Smooth muscle cell of the brain vasculature (primary cell): ENCODE data around the gene C19orf25.
"Not testable (repeated sequence)": the region's sequence is repeated elsewhere in the genome, so short reads cannot be mapped to it uniquely, and the experiment has no call there.

Experiments
- DNase-seq: peaks from one replicate; pipeline ENCODE4 v3.0.0-alpha.2; 2012; ENCODE audit warnings: low read depth, low spot score

The C19orf25 gene

GRCh38 chr19:1481893-1482360 is 2.9 kb upstream of the C19orf25 start:
- no peak for DNase-seq

DNA sequence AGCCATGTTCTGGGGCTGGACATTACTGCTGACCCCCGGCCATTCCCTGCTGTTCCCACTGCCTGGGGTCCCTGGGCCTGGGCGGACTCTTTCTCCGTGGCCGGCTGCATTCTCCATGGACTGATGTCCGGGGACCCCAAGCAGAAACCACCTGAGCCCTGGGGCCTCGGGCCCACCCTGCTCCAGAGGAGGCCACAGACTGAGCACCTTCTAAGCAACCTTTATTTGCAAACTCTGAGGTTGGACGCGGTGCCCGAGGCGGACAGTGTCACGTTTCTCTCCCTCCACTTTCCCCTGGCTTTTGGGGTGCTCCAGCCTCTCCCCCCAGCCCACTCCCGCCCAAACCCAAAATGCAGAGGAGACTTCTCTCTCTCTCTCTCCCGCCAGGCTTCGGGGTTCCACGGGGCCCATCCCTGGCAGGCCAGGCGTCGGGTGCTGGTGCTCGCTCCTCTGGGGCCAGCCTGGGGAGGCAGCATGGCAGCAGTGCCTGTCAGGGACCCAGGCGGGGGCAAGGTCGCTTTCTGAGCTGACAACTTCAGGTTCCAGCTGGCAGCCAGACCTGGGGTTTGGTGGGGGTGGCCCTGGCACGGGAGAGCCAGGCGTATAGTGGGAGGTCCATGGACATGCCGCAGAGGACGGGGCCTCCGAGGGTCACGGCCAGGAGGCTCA is 2.3 kb upstream of the C19orf25 start:
- no peak for DNase-seq

- DNase-seq, result not testable (repeated sequence)
Measured at GRCh38 chr19:1477056-1477455, 2.0 kb downstream of the C19orf25 start.

DNA sequence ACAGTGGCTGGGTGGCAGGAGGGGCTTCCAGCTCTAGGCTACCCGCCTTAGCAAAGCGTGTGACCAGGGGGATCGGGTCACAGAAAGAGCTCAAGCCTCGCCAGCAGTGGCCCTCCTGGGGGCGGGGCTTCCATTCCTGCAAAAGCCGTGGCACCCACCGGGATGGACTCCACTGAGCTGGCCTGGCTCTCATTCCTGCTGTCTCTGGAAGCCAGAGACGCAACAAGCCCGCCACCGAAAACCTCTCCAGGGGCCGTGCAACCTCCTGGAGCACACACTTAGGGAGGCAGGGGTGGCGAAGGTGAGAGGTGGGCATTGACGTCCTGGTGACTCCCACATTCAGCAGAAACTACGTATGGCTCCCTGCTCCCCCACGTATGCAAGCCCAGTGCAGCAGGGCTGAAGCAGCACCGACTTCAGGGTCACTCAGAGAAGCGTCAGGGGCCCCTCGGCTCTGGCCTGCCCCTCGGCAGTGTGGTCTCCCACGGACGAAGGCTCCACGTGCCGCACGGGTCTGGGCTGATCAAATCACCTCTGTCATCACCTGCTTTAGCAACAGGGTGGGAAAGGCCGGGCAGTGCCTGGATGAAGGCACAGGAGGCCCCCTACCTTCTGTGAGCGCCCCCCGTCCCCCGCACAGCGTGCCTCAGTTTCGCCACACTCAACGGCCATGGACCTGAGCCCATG is 3.1 kb downstream of the C19orf25 start:
- DNase-seq, result no peak

DNA sequence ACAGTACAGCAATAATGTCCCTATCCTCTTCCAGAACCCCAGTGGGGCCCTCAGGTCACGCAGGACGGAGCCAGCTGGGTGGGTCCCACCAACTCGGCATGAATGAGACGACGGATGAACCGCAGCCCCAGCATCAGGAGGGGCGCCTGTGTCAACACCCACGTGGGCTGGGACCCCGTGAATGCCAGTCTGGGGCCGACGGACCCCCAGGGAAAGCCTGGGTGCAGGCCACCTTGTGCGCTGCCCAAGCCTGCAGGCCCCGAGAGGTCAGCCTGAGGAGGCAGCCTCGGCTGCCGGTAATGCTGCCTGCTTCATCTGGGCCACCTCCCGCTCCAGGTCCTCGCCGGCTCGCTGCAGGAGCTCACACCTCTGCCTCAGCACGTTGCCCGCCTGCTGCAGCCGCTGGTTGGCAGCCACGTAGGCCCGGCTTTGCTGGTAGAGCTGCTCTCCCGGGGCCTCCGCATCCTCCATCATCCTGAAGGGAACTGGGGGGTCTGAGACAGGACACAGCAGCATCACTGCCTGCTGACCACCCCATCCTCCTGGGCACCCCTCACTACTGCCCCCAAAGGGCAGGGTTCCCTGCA is 4.2 kb downstream of the C19orf25 start:
- no peak for DNase-seq

DNA sequence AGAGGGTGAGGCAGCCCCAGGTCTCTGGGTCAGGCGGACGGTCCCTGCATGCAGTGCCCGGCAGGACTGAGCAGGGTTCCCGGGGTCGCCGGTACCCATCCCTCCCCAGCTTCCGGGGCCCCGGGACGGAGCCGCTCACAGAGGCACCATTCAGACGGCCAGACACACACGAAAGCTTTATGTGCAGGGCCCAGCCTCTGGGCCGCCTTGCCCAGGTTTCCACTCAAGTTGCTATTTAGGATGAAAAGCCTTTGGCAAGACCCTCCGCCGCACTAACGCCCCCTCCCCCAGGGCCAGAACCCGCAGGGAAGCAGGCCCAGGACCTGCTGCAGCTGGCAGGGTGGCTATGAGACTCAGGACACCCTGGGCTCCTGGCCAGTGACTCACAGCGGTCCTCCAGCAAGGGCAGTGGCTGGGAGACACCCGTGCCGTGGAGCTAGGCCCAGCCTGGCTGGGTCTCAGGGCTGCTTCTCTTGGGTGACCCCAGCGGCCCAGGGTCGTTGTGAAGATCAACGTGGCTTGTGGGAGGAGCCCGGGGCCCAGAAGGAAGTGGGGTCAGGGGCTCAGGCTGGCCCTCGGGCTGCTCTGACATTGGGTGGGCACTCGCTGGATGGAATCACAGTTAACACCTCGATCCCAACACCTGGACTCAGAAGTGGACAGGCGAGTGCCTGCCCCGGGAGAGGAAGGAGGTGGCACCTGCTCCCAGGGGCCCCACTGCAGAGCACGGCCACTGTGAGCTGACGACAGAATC is 4.8 kb downstream of the C19orf25 start:
- DNase-seq, result no peak

GRCh38 chr19:1473085-1473851 is 5.7 kb downstream of the C19orf25 start:
- DNase-seq, result no peak

DNA sequence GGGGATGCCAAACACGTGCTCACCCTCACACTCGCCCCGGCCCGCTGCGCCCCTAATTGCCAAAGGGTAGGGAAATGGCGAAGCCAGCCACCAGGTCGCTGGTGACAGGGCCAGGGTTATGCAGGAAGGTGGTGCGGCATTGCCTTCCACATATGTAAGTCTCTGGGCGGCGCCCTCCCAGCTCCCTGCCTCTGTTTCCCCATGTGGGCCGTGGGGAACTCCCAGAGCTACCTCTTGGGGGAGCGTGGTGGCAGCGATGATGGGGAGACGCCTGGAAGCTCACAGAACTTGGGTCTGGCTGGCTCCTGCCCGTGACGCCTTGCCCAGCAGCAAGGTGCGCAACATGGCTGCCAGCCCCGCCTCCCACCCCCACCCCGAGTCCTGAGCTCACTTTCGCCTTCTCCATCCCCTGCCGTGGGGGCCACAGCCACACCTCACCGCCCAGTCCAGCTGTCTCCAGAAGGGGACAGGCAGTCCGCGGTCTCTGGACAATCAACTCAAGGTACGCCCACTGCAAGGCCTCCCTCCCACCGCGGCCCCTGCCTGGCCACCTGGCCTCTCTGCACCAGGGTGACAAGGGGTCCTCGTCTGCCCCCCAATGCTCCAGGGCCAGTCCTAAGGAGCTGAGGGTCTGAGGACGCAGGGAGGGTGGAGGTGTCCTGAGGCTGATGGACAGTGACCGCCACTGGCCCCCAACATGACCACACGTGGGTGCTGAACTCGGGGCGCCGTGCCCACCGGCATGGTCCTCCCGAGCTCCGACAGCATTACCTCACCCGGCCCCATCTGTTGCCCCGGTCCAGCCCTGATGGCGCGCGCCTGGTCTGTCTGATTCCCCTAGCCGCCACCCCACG is 6.6 kb downstream of the C19orf25 start:
- no peak for DNase-seq

DNA sequence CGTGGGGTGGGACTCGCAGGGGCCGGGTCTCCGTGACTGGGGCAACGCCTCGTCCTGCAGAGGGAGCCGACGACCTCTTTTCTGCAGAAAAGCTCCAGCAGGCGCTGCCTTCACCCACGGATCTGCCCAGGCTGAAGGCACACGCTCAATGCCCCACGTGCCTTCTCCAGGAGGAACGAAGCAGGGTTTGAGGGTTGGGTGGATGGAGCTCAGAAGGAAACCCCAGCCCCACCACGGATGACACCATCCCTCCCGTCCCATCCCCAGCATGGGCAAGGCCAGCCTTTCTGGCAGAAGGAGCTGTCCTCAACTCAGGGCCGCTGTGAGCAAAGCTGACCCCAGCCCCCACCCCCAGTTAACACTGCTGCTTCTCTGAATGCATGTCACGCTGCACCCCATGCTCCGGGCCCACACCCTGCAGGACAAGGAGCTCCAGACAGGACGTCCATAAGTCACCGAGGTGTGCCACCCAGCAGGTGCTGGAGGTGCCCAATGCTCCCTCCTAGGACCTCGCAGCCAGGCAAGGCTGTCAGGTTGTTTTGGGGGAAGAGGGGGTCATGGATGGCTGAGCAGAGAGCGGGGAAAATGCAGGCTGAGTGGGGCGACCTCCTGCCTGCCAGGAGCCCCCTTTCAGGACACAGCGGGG is 7.4 kb downstream of the C19orf25 start:
- no peak for DNase-seq

DNA sequence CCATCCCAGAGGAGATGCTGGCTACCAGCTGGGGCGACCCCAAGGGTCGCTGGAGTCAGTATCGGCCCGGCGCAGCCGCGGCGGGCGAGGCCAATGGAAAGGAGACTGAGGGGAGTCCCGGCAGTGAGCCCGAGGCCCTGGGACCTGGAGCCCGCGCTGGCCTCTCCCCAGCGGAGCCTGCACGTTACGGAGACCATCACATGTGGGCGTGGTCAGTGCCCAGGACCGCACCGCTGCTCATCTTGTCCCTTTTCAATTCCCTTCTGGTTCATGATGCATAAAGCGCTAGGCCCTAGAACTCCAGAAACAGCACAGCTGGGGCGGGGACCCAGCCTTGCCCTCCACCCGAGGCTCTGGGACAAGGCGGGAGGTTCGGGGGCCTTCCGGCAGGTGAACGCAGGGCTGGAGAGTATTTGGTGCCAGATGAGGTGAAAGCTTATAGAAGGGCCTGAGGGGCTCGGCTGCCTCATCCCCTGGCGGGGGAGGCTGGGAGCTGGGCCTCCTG is 8.0 kb downstream of the C19orf25 start:
- no peak for DNase-seq

- DNase-seq, result no peak
Measured at GRCh38 chr19:1470305-1471009, 8.6 kb downstream of the C19orf25 start.

DNA sequence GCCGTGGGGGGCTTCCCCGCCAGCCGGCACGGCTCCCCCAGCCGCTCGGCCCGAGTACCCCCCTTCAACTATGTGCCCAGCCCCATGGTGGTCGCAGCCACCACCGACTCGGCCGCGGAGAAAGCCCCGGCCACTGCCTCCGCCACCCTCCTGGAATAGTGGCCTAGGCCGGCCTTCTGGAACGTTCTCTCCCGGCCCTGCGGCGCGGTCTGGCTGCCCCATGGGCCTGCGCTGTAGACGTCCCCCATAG is 9.0 kb downstream of the C19orf25 start:
- DNase-seq, result no peak

DNA sequence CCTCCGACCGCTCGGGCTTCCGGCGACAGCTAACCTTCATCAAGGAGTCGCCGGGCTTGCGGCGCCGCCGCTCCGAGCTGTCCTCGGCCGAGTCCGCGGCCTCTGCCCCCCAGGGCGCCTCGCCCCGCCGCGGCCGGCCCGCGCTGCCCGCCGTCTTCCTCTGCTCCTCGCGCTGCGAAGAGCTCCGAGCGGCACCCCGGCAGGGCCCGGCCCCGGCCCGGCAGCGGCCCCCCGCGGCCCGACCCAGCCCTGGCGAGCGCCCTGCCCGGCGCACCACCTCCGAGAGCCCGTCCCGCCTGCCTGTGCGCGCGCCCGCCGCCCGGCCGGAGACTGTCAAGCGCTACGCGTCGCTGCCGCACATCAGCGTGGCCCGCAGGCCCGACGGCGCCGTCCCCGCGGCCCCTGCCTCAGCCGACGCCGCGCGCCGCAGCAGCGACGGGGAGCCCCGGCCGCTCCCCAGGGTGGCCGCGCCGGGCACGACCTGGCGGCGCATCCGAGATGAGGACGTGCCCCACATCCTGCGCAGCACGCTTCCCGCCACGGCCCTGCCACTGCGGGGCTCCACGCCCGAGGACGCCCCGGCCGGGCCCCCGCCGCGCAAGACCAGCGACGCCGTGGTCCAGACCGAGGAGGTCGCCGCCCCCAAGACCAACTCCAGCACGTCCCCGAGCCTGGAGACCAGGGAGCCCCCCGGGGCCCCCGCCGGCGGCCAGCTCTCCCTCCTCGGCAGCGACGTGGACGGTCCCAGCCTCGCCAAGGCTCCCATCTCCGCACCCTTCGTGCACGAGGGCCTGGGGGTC is 9.6 kb downstream of the C19orf25 start:
- no peak for DNase-seq

DNA sequence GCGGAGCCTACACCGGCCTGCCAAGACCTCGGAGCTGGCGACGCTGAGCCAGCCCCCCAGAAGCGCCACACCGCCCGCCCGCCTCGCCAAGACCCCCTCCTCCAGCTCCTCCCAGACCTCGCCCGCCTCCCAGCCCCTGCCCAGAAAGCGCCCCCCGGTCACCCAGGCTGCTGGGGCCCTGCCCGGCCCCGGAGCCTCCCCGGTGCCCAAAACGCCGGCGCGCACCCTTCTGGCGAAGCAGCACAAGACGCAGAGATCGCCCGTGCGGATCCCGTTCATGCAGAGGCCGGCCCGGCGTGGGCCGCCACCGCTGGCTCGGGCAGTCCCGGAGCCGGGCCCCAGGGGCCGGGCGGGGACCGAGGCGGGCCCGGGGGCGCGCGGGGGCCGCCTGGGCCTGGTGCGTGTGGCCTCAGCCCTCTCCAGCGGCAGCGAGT is 10.2 kb downstream of the C19orf25 start:
- no peak for DNase-seq

GRCh38 chr19:1468274-1468820 is 10.7 kb downstream of the C19orf25 start:
- DNase-seq, result no peak

DNA sequence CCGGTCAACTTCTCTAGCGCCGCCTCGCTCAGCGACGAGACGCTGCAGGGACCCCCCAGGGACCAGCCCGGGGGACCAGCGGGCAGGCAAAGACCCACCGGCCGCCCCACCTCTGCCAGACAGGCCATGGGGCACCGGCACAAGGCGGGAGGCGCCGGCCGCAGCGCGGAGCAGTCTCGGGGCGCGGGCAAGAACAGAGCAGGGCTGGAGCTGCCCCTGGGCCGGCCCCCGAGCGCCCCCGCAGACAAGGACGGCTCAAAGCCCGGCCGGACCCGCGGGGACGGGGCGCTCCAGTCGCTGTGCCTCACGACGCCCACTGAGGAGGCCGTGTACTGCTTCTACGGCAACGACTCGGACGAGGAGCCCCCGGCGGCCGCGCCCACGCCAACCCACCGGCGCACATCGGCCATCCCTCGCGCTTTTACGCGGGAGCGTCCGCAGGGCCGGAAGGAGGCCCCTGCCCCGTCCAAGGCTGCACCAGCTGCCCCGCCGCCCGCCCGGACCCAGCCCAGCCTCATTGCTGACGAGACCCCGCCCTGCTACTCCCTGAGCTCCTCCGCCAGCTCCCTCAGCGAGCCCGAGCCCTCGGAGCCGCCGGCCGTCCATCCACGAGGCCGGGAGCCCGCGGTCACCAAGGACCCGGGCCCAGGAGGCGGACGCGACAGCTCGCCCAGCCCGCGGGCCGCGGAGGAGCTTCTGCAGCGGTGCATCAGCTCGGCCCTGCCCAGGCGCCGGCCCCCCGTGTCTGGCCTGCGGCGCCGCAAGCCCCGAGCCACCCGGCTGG is 11.3 kb downstream of the C19orf25 start:
- DNase-seq, result no peak

DNA sequence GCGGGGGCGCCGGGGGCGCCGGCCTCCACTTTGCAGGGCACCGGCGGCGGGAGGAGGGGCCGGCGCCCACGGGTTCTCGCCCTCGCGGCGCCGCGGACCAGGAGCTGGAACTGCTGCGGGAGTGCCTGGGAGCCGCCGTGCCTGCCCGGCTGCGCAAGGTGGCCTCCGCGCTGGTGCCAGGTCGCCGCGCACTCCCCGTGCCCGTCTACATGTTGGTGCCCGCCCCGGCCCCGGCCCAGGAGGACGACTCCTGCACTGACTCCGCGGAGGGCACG is 11.9 kb downstream of the C19orf25 start:
- no peak for DNase-seq
